ENCODE results near the gene ZNF524. TPM values are rescaled to one million over a fixed set of nuclear protein-coding genes. Genes with fewer than 3 reads are reported as not detected.

The ZNF524 gene
- total and polyA plus RNA-seq, 7 experiments from 2014 or later, result 13.3 to 50.5 (median 29.4) TPM

GRCh38 chr19:55603115-55603514, 3.0 kb downstream of the ZNF524 start:
- H3K4me1 Mint-ChIP-seq, result peaks cover 36 to 60% (median 55%) of the 10 kb centered on the region in 7 donors
- Histone ChIP-seq H3K27me3 (ENCODE audit: control insufficient read depth in 2 of 2, insufficient read depth in 2 of 2, low read length in 2 of 2) (no peaks in the 10 kb centered on the region), H3K4me1 (ENCODE audit: control insufficient read depth in 2 of 2, insufficient read depth in 2 of 2, low read length in 2 of 2) (peaks cover 7 to 24% of the 10 kb centered on the region in 2 donors), H3K9me3 (ENCODE audit: control insufficient read depth in 2 of 3, low read length in 3 of 3) (no peaks in the 10 kb centered on the region), H3K27ac (ENCODE audit: low read depth, low read length) (no peak overlapping the region), H3K36me3 (ENCODE audit: control insufficient read depth in 2 of 3, insufficient read depth in 3 of 3, low read length in 3 of 3) (peaks cover 0 to 8% (median 0%) of the 10 kb centered on the region in 3 experiments), H3K4me3 (ENCODE audit: low read length) (no peak overlapping the region)
- ChIA-PET POLR2A (interaction anchor here (0.6 to 6.9 kb wide), 3 partner anchors 22 to 1232 kb away, joined by 3 to 76 read pairs (median 7); partner anchors contain the start of genes NAT14 and ZNF784), CTCF (no interaction called here)
- H3K9me3 Mint-ChIP-seq, result peaks cover 0 to 4% (median 0%) of the 10 kb centered on the region in 11 donors
- H3K36me3 Mint-ChIP-seq, result peaks cover 0 to 17% (median 6%) of the 10 kb centered on the region in 5 donors
- H3K27ac Mint-ChIP-seq, result peak overlapping the region in 6 of 9 donors; percentile 9 to 72 (median 46)
- DNase-seq (no peak), ATAC-seq (no peak)
- H3K27me3 Mint-ChIP-seq, result peaks cover 0 to 3% (median 0%) of the 10 kb centered on the region in 5 donors
- peak overlapping the region in 6 of 10 donors; percentile 40 to 94 (median 65) for H3K4me3 Mint-ChIP-seq
- intact Hi-C loops (cut with micrococcal nuclease), result no loop called here

- Mint-ChIP-seq H3K4me1 (peaks cover 32 to 61% (median 56%) of the 10 kb centered on the region in 7 donors), H3K36me3 (peaks cover 0 to 18% (median 6%) of the 10 kb centered on the region in 5 donors), H3K4me3 (peak overlapping the region in 9 of 10 donors; percentile 37 to 98 (median 67)), H3K27me3 (peaks cover 0 to 3% (median 0%) of the 10 kb centered on the region in 5 donors), H3K9me3 (peaks cover 0 to 3% (median 0%) of the 10 kb centered on the region in 11 donors), H3K27ac (peak overlapping the region in 8 of 9 donors; percentile 17 to 72 (median 49))
- H3K9me3 ChIP-seq (ENCODE audit: control insufficient read depth in 2 of 3, low read length in 3 of 3), result no peaks in the 10 kb centered on the region
- no peaks in the 10 kb centered on the region for H3K27me3 ChIP-seq (ENCODE audit: control insufficient read depth in 2 of 2, insufficient read depth in 2 of 2, low read length in 2 of 2)
- no peak overlapping the region for H3K27ac ChIP-seq (ENCODE audit: low read depth, low read length)
- H3K4me1 ChIP-seq (ENCODE audit: control insufficient read depth in 2 of 2, insufficient read depth in 2 of 2, low read length in 2 of 2), result peaks cover 7 to 19% of the 10 kb centered on the region in 2 donors
- no peak for ATAC-seq
- intact Hi-C loops (cut with micrococcal nuclease), result no loop called here
- ChIA-PET POLR2A (interaction anchor here (0.6 to 6.9 kb wide), 8 partner anchors 21 to 1232 kb away, joined by 3 to 76 read pairs (median 4); partner anchors contain the start of genes LENG8, NAT14, ZNF628 and ZNF784), CTCF (interaction anchor here (3.5 kb wide), 1 partner anchor 28 kb away, joined by 42 read pairs; no protein-coding TSS in a partner anchor)
- peaks cover 0 to 10% (median 0%) of the 10 kb centered on the region in 3 experiments for H3K36me3 ChIP-seq (ENCODE audit: control insufficient read depth in 2 of 3, insufficient read depth in 3 of 3, low read length in 3 of 3)
- no peak overlapping the region for H3K4me3 ChIP-seq (ENCODE audit: low read length)
- no peak for DNase-seq
Observed at GRCh38 chr19:55603581-55604292, 3.6 kb downstream of the ZNF524 start.

- Histone ChIP-seq H3K36me3 (ENCODE audit: control insufficient read depth in 2 of 3, insufficient read depth in 3 of 3, low read length in 3 of 3) (peaks cover 0 to 16% (median 0%) of the 10 kb centered on the region in 3 experiments), H3K27ac (ENCODE audit: low read depth, low read length) (peak overlapping the region; percentile 90), H3K4me3 (ENCODE audit: low read length) (peak overlapping the region; percentile 51), H3K4me1 (ENCODE audit: control insufficient read depth in 2 of 2, insufficient read depth in 2 of 2, low read length in 2 of 2) (peaks cover 7 to 18% of the 10 kb centered on the region in 2 donors), H3K27me3 (ENCODE audit: control insufficient read depth in 2 of 2, insufficient read depth in 2 of 2, low read length in 2 of 2) (no peaks in the 10 kb centered on the region), H3K9me3 (ENCODE audit: control insufficient read depth in 2 of 3, low read length in 3 of 3) (no peaks in the 10 kb centered on the region)
- ATAC-seq (peak; percentile 87), DNase-seq (peak; percentile 90 to 99 (median 97))
- peaks cover 0 to 1% (median 0%) of the 10 kb centered on the region in 11 donors for H3K9me3 Mint-ChIP-seq
- H3K27me3 Mint-ChIP-seq, result peaks cover 0 to 3% (median 0%) of the 10 kb centered on the region in 5 donors
- peak overlapping the region; percentile 78 to 98 (median 90) for H3K4me3 Mint-ChIP-seq
- intact Hi-C loops (cut with micrococcal nuclease), result loop anchor here (1.0 to 5.0 kb wide), 10 partner anchors 18 to 1468 kb away; partner anchors contain the start of genes ZNF579 (in 2 of the 2), ZNF784 (in 2 of the 2), CNOT3 (in 1 of the 2) and HSPBP1 (in 1 of the 2)
- POLR2A ChIA-PET, result interaction anchor here (0.7 to 6.9 kb wide), 17 partner anchors 15 to 510 kb away, joined by 3 to 76 read pairs (median 5); partner anchors contain the start of genes U2AF2, ZNF581, ZNF628 and ZNF784
- CTCF ChIA-PET, result interaction anchor here (1.0 to 3.5 kb wide), 12 partner anchors 13 to 464 kb away, joined by 4 to 42 read pairs (median 8); partner anchors contain the start of genes ZNF579 and ZNF784
- peaks cover 37 to 70% (median 64%) of the 10 kb centered on the region in 7 donors for H3K4me1 Mint-ChIP-seq
- peaks cover 0 to 25% (median 8%) of the 10 kb centered on the region in 5 donors for H3K36me3 Mint-ChIP-seq
- H3K27ac Mint-ChIP-seq, result peak overlapping the region; percentile 77 to 96 (median 91)
Observed at GRCh38 chr19:55605207-55605636, 5.1 kb downstream of the ZNF524 start.

- H3K4me1 ChIP-seq (ENCODE audit: control insufficient read depth in 2 of 2, insufficient read depth in 2 of 2, low read length in 2 of 2), result peaks cover 7 to 16% of the 10 kb centered on the region in 2 donors
- DNase-seq (peak; percentile 46 to 76 (median 68)), ATAC-seq (peak; percentile 52)
- H3K9me3 ChIP-seq (ENCODE audit: control insufficient read depth in 2 of 3, low read length in 3 of 3), result no peaks in the 10 kb centered on the region
- H3K4me1 Mint-ChIP-seq, result peaks cover 41 to 73% (median 69%) of the 10 kb centered on the region in 7 donors
- peaks cover 0 to 3% (median 0%) of the 10 kb centered on the region in 5 donors for H3K27me3 Mint-ChIP-seq
- H3K4me3 ChIP-seq (ENCODE audit: low read length), result peak within 1 kb of the TSS; percentile 78
- peak within 1 kb of the TSS; percentile 77 to 98 (median 94) for H3K27ac Mint-ChIP-seq
- POLR2A ChIA-PET, result interaction anchor here (0.6 to 6.9 kb wide), 22 partner anchors 10 to 351 kb away, joined by 3 to 76 read pairs (median 5); partner anchors contain the start of genes U2AF2, ZNF581, ZNF628 and ZNF784
- peak within 1 kb of the TSS; percentile 90 to 99 (median 93) for H3K4me3 Mint-ChIP-seq
- peaks cover 0 to 1% (median 0%) of the 10 kb centered on the region in 11 donors for H3K9me3 Mint-ChIP-seq
- peak within 1 kb of the TSS; percentile 90 for H3K27ac ChIP-seq (ENCODE audit: low read depth, low read length)
- CTCF ChIA-PET, result interaction anchor here (0.6 to 3.5 kb wide), 19 partner anchors 12 to 465 kb away, joined by 3 to 42 read pairs (median 5); partner anchors contain the start of genes U2AF2, ZNF579, ZNF628 and ZNF784
- H3K36me3 Mint-ChIP-seq, result peaks cover 0 to 29% (median 8%) of the 10 kb centered on the region in 5 donors
- H3K27me3 ChIP-seq (ENCODE audit: control insufficient read depth in 2 of 2, insufficient read depth in 2 of 2, low read length in 2 of 2), result no peaks in the 10 kb centered on the region
- intact Hi-C loops (cut with micrococcal nuclease), result loop anchor here (1.0 to 5.0 kb wide), 13 partner anchors 18 to 1469 kb away; partner anchors contain the start of genes PPP1R12C (in 2 of the 2), ZNF579 (in 2 of the 2), ZNF784 (in 2 of the 2) and CNOT3 (in 1 of the 2)
- H3K36me3 ChIP-seq (ENCODE audit: control insufficient read depth in 2 of 3, insufficient read depth in 3 of 3, low read length in 3 of 3), result peaks cover 0 to 21% (median 0%) of the 10 kb centered on the region in 3 experiments
Observed at GRCh38 chr19:55605637-55606470, 5.8 kb downstream of the ZNF524 start, which contains the start of gene ZNF865. ZNF865 (plus strand) TSS chr19:55605647; CDS start chr19:55613619, 7,972 bp downstream.

- Mint-ChIP-seq H3K4me3 (peak overlapping the region; percentile 90 to 99 (median 93)), H3K27ac (peak overlapping the region; percentile 77 to 98 (median 94)), H3K4me1 (peaks cover 41 to 73% (median 66%) of the 10 kb centered on the region in 7 donors), H3K36me3 (peaks cover 0 to 31% (median 8%) of the 10 kb centered on the region in 5 donors), H3K9me3 (no peaks in the 10 kb centered on the region), H3K27me3 (peaks cover 0 to 3% (median 0%) of the 10 kb centered on the region in 5 donors)
- ChIA-PET CTCF (interaction anchor here (0.6 to 3.5 kb wide), 20 partner anchors 12 to 465 kb away, joined by 3 to 42 read pairs (median 5); partner anchors contain the start of genes U2AF2, ZNF579, ZNF628 and ZNF784), POLR2A (interaction anchor here (0.6 to 6.9 kb wide), 18 partner anchors 10 to 351 kb away, joined by 3 to 76 read pairs (median 6); partner anchors contain the start of genes U2AF2, ZNF581, ZNF628 and ZNF784)
- peak overlapping the region; percentile 90 for H3K27ac ChIP-seq (ENCODE audit: low read depth, low read length)
- intact Hi-C loops (cut with micrococcal nuclease), result loop anchor here (1.0 to 5.0 kb wide), 4 partner anchors 25 to 1144 kb away; partner anchors contain the start of genes LENG9 (in 1 of the 2) and PPP1R12C (in 1 of the 2)
- no peaks in the 10 kb centered on the region for H3K9me3 ChIP-seq (ENCODE audit: control insufficient read depth in 2 of 3, low read length in 3 of 3)
- H3K36me3 ChIP-seq (ENCODE audit: control insufficient read depth in 2 of 3, insufficient read depth in 3 of 3, low read length in 3 of 3), result peaks cover 0 to 23% (median 0%) of the 10 kb centered on the region in 3 experiments
- no peaks in the 10 kb centered on the region for H3K27me3 ChIP-seq (ENCODE audit: control insufficient read depth in 2 of 2, insufficient read depth in 2 of 2, low read length in 2 of 2)
- peaks cover 7 to 12% of the 10 kb centered on the region in 2 donors for H3K4me1 ChIP-seq (ENCODE audit: control insufficient read depth in 2 of 2, insufficient read depth in 2 of 2, low read length in 2 of 2)
- H3K4me3 ChIP-seq (ENCODE audit: low read length), result peak overlapping the region; percentile 78
- ATAC-seq, result no peak
- no peak for DNase-seq
Observed at GRCh38 chr19:55606471-55606787, 6.3 kb downstream of the ZNF524 start.

Measured in naive thymus-derived CD4-positive, alpha-beta T cell (primary cell).